ENCODE results near the gene WTIP.

- no peak for TF ChIP-seq CTCF (IDR thresholded peaks at IDR 0.05; ENCODE audit: low read length)
- no peak for TF ChIP-seq EZH2 (IDR thresholded peaks at IDR 0.05; ENCODE audit: borderline replicate concordance, low read length)
These were observed 17.7 kb downstream of the WTIP start for GRCh38 chr19:34499155-34499834.

Data from OCI-LY1 (cell line).